Eye (tissue), 1 donor: ENCODE data around the gene ANAPC10.
"Not testable (repeated sequence)": the region's sequence is repeated elsewhere in the genome, so short reads cannot be mapped to it uniquely, and the experiment has no call there.

Source experiments
- DNase-seq: peaks from one replicate; pipeline ENCODE4 v3.0.0-alpha.2; 2015

ANAPC10 gene

GRCh38 chr4:145097821-145098674 lies at the start of gene ANAPC10, which contains the start of gene ABCE1:
ANAPC10 (minus strand) TSS chr4:145098196; CDS start chr4:145096099, 2,097 bp downstream.
ABCE1 (plus strand) TSS chr4:145098311; CDS start chr4:145104413, 6,102 bp downstream.
- DNase-seq, result peak; percentile 100

GRCh38 chr4:145136219-145136618 lies 38.2 kb upstream of the ANAPC10 start:
- not testable (repeated sequence) for DNase-seq

GRCh38 chr4:145132511-145133098 lies 34.6 kb upstream of the ANAPC10 start:
- DNase-seq, result peak; percentile 23

- no peak for DNase-seq
Observed at GRCh38 chr4:145131848-145132247, 33.9 kb upstream of the ANAPC10 start.

- peak; percentile 7 for DNase-seq
Observed at GRCh38 chr4:145130788-145131399, 32.9 kb upstream of the ANAPC10 start.

GRCh38 chr4:145130130-145130529 lies 32.1 kb upstream of the ANAPC10 start:
- DNase-seq, result no peak

GRCh38 chr4:145125396-145125795 lies 27.4 kb upstream of the ANAPC10 start:
- DNase-seq, result no peak

- DNase-seq, result no peak
Observed at GRCh38 chr4:145108128-145108527, 10.1 kb upstream of the ANAPC10 start.

GRCh38 chr4:145107126-145107525 lies 9.1 kb upstream of the ANAPC10 start:
- no peak for DNase-seq

GRCh38 chr4:145103496-145103895 lies 5.5 kb upstream of the ANAPC10 start:
- DNase-seq, result no peak

GRCh38 chr4:145102619-145103018 lies 4.6 kb upstream of the ANAPC10 start:
- no peak for DNase-seq

GRCh38 chr4:145101091-145101490 lies 3.1 kb upstream of the ANAPC10 start:
- no peak for DNase-seq

GRCh38 chr4:145099653-145100052 lies 1.7 kb upstream of the ANAPC10 start:
- DNase-seq, result peak; percentile 7

- peak; percentile 80 for DNase-seq
Observed at GRCh38 chr4:145098675-145099037, 660 bp upstream of the ANAPC10 start.

GRCh38 chr4:145097331-145097820 lies 620 bp downstream of the ANAPC10 start:
- DNase-seq, result no peak

GRCh38 chr4:145093638-145094037 lies 4.4 kb downstream of the ANAPC10 start:
- DNase-seq, result no peak

GRCh38 chr4:145090380-145090779 lies 7.6 kb downstream of the ANAPC10 start:
- no peak for DNase-seq

- no peak for DNase-seq
Observed at GRCh38 chr4:145083891-145084605, 13.9 kb downstream of the ANAPC10 start.

GRCh38 chr4:145081756-145082155 lies 16.2 kb downstream of the ANAPC10 start:
- no peak for DNase-seq

- no peak for DNase-seq
Observed at GRCh38 chr4:145076469-145076855, 21.5 kb downstream of the ANAPC10 start.

GRCh38 chr4:145075742-145076468 lies 22.1 kb downstream of the ANAPC10 start:
- no peak for DNase-seq

- no peak for DNase-seq
Observed at GRCh38 chr4:145071560-145071959, 26.4 kb downstream of the ANAPC10 start.
